Stimulated activated CD8-positive, alpha-beta memory T cell treated with anti-CD3 and anti-CD28 coated beads, Interleukin-15, amount 100 ng/mL, for 4 hours (primary cell): ENCODE data around the gene POLR2I.
A peak's percentile ranks its signal among the peaks of the same experiment; 100 is the strongest.

Source experiments
- DNase-seq, 2 donors: peaks; one replicate each; pipeline ENCODE4 v3.0.0-alpha.2; 2020; ENCODE audit warnings: low read depth in 2 of 2

Gene POLR2I

GRCh38 chr19:36114721-36115452, at the start of gene POLR2I:
TSS of gene POLR2I (minus strand) at chr19:36114875. CDS start at chr19:36114856, 19 bp downstream.
- peak; percentile 95 to 99 for DNase-seq

GRCh38 chr19:36163813-36164212, 49.1 kb upstream of the POLR2I start:
- DNase-seq = no peak

GRCh38 chr19:36160821-36161596, 46.3 kb upstream of the POLR2I start:
- no peak for DNase-seq

- no peak for DNase-seq
Measured at GRCh38 chr19:36153126-36153525, 38.5 kb upstream of the POLR2I start.

GRCh38 chr19:36152352-36153091, 37.8 kb upstream of the POLR2I start, which contains the start of gene COX7A1:
TSS of gene COX7A1 (minus strand) at chr19:36152447. CDS start at chr19:36152407, 40 bp downstream.
- no peak for DNase-seq

GRCh38 chr19:36152019-36152351, 37.3 kb upstream of the POLR2I start:
- no peak for DNase-seq

- DNase-seq = no peak
Measured at GRCh38 chr19:36151144-36152018, 36.7 kb upstream of the POLR2I start.

- DNase-seq = no peak
Measured at GRCh38 chr19:36150586-36150985, 35.9 kb upstream of the POLR2I start.

GRCh38 chr19:36149673-36150406, 35.2 kb upstream of the POLR2I start:
- DNase-seq = no peak

- no peak for DNase-seq
Measured at GRCh38 chr19:36144624-36145023, 29.9 kb upstream of the POLR2I start.

- no peak for DNase-seq
Measured at GRCh38 chr19:36142496-36142895, 27.8 kb upstream of the POLR2I start.

GRCh38 chr19:36142046-36142445, 27.4 kb upstream of the POLR2I start:
- no peak for DNase-seq

- DNase-seq = peak; percentile 72 to 77
Measured at GRCh38 chr19:36141039-36141927, 26.6 kb upstream of the POLR2I start.

GRCh38 chr19:36140304-36141038, 25.8 kb upstream of the POLR2I start:
- DNase-seq = peak in 1 of 2 donors; percentile 3

GRCh38 chr19:36139473-36140303, 25.0 kb upstream of the POLR2I start, which contains the start of gene CAPNS1:
TSS of gene CAPNS1 (plus strand) at chr19:36140066. CDS start at chr19:36141012, 946 bp downstream.
- peak; percentile 85 for DNase-seq

- no peak for DNase-seq
Measured at GRCh38 chr19:36139120-36139472, 24.4 kb upstream of the POLR2I start.

GRCh38 chr19:36136964-36137686, 22.4 kb upstream of the POLR2I start:
- DNase-seq = no peak
